ENCODE measurements around the gene ANKRD45. TPM values are rescaled to one million over a fixed set of nuclear protein-coding genes. Genes with fewer than 3 reads are reported as not detected.

ANKRD45 gene
- total and polyA plus RNA-seq, 2 of the 13 experiments (the other 11 are each of a cell fraction or from before 2014, with no cell fraction given), result not detected

GRCh38 chr1:173560285-173560880 is 109.3 kb downstream of the ANKRD45 start:
- Histone ChIP-seq H3K27ac (ENCODE audit: extremely low read length, insufficient read depth, low read length) (no peak overlapping the region), H3K4me1 (ENCODE audit: insufficient read depth, low read length) (no peaks in the 10 kb centered on the region), H4K20me1 (ENCODE audit: insufficient read depth, low read length) (no peaks in the 10 kb centered on the region), H3K9me3 (ENCODE audit: low read length) (no peaks in the 10 kb centered on the region), H3K36me3 (replicated peaks in 1 of 2; ENCODE audit: control insufficient read depth in 1 of 2, insufficient read depth in 2 of 2, low read length in 2 of 2) (no peaks in the 10 kb centered on the region), H3K4me2 (ENCODE audit: low read depth, low read length) (no peak overlapping the region), H3K9ac (ENCODE audit: insufficient read depth, low read depth, low read length) (no peak overlapping the region), H2AFZ (ENCODE audit: low read length) (no peak overlapping the region), H3K4me3 (replicated peaks in 1 of 3; ENCODE audit: insufficient read depth in 1 of 3, low read depth in 2 of 3, low read length in 3 of 3) (no peak overlapping the region), H3K79me2 (ENCODE audit: insufficient read depth, low read length) (no peaks in the 10 kb centered on the region), H3K27me3 (ENCODE audit: control insufficient read depth in 1 of 2, insufficient read depth in 2 of 2, low read length in 2 of 2) (no peaks in the 10 kb centered on the region)
- CTCF ChIA-PET (ENCODE audit: low intra/inter-chr PET ratio, low total read pairs), result no interaction called here
- ATAC-seq (no peak), FAIRE-seq (no peak), DNase-seq (ENCODE audit: low spot score) (no peak)
- POLR2A ChIA-PET, result no interaction called here
- 1% methylated on average over 3 of the region's 3 CpGs for WGBS (ENCODE audit: low lambda C conversion rate)
- BruUV-seq (replicated peaks), result no TSS peak
- intact Hi-C loops (cut with micrococcal nuclease; ENCODE audit: unreplicated experiment) (no loop called here), in situ Hi-C loops (cut with HindIII; ENCODE audit: extremely low pct_ligation_motif_present, low pct_unique_long_range_greater_than_20kb) (no loop called here)
- no peak for TF ChIP-seq RXRB (CRISPR knock-in tag; IDR thresholded peaks at IDR 0.05; ENCODE audit: borderline replicate concordance)
- TF ChIP-seq ZNF703 (CRISPR knock-in tag; IDR thresholded peaks at IDR 0.05; ENCODE audit: borderline replicate concordance), result no peak
- TF ChIP-seq ZNF770 (CRISPR knock-in tag; IDR thresholded peaks at IDR 0.05), result no peak
- TF ChIP-seq ZSCAN29 (CRISPR knock-in tag; conservative IDR thresholded peaks at IDR 0.05), result no peak
- TF ChIP-seq DMTF1 (CRISPR knock-in tag; IDR thresholded peaks at IDR 0.05), result no peak
- TF ChIP-seq NKX3-1 (CRISPR knock-in tag; IDR thresholded peaks at IDR 0.05), result no peak
- TF ChIP-seq POLR2A (IDR thresholded peaks at IDR 0.05; ENCODE audit: insufficient read depth in 1 of 2, low read depth in 2 of 2, low read length in 2 of 2), result no peak
- TF ChIP-seq HNF4A (CRISPR knock-in tag; IDR thresholded peaks at IDR 0.05), result no peak
- no peak for TF ChIP-seq SRF (IDR thresholded peaks at IDR 0.05; ENCODE audit: low read depth, low read length)
- TF ChIP-seq ZNF740 (CRISPR knock-in tag; IDR thresholded peaks at IDR 0.05), result no peak
- no peak for TF ChIP-seq ZNF253 (CRISPR knock-in tag; IDR thresholded peaks at IDR 0.05; ENCODE audit: borderline replicate concordance)
- TF ChIP-seq ADNP (CRISPR knock-in tag; IDR thresholded peaks at IDR 0.05), result no peak
- TF ChIP-seq HDAC6 (IDR thresholded peaks at IDR 0.05; ENCODE audit: low read depth, low read length), result no peak
- TF ChIP-seq ZNF230 (CRISPR knock-in tag; IDR thresholded peaks at IDR 0.05), result no peak
- no peak for TF ChIP-seq SIN3A (IDR thresholded peaks at IDR 0.05; ENCODE audit: borderline replicate concordance, low read depth, low read length)
- TF ChIP-seq NR2F6 (IDR thresholded peaks at IDR 0.05), result no peak
- TF ChIP-seq NR2F6 (CRISPR knock-in tag; IDR thresholded peaks at IDR 0.05), result no peak
